Epithelial cell of esophagus (primary cell): Measurements from ENCODE around the gene SHC4.
"Not testable (repeated sequence)": the region's sequence is repeated elsewhere in the genome, so short reads cannot be mapped to it uniquely, and the experiment has no call there.

ENCODE experiments used
- DNase-seq: peaks from one replicate; pipeline ENCODE4 v3.0.0; 2010; ENCODE audit warnings: low read depth
- H3K4me3 ChIP-seq: 2 replicates; pipeline ENCODE4 v1.5.1; 2011; ENCODE audit warnings: mild to moderate bottlenecking, low read length, control low read depth
- CTCF ChIP-seq: IDR thresholded peaks from 2 replicates; pipeline ENCODE4 v1.5.1; 2011; ENCODE audit warnings: low read depth, mild to moderate bottlenecking, low read length, control low read depth, inconsistent platforms; ENCODE audit not compliant: insufficient read depth; ENCODE audit errors: missing control alignments

The SHC4 gene

GRCh38 chr15:48855501-48856440, 107.9 kb downstream of the SHC4 start:
- TF ChIP-seq CTCF: peak; percentile 66
- no peak overlapping the region for H3K4me3 ChIP-seq
- DNase-seq: peak; percentile 48

- not testable (repeated sequence) for DNase-seq, H3K4me3 ChIP-seq
These were observed 109.3 kb downstream of the SHC4 start for GRCh38 chr15:48854434-48854833.

GRCh38 chr15:48851956-48852355, 111.8 kb downstream of the SHC4 start:
- DNase-seq: no peak
- TF ChIP-seq CTCF: no peak
- H3K4me3 ChIP-seq: no peak overlapping the region

GRCh38 chr15:48850648-48851047, 113.1 kb downstream of the SHC4 start:
- TF ChIP-seq CTCF: no peak

GRCh38 chr15:48845123-48845522, 118.6 kb downstream of the SHC4 start:
- no peak for DNase-seq
- no peak overlapping the region for H3K4me3 ChIP-seq
- TF ChIP-seq CTCF: no peak

More at GRCh38 chr15:48850648-48851047, 113.1 kb downstream of the SHC4 start:
- no peak for DNase-seq
- H3K4me3 ChIP-seq: no peak overlapping the region

- TF ChIP-seq CTCF: no peak
- H3K4me3 ChIP-seq: no peak overlapping the region
- no peak for DNase-seq
These were observed 121.2 kb downstream of the SHC4 start for GRCh38 chr15:48842501-48842900.

GRCh38 chr15:48834756-48835155, 129.0 kb downstream of the SHC4 start:
- no peak for DNase-seq
- no peak for TF ChIP-seq CTCF
- H3K4me3 ChIP-seq: no peak overlapping the region
